Tibial nerve (tissue), 3 donors: ENCODE measurements around the gene NRDE2.

ENCODE experiments used
- CTCF ChIP-seq, 5 experiments: fragments of 200-600 bp in 3 of 5; fragments of 450-650 bp in 2 of 5; sonication (generic) in 3 of 5; IDR thresholded peaks; one replicate each; pipeline ENCODE4 v1.5.1; 2016 to 2019; ENCODE audit warnings: antibody characterized with exemption in 5 of 5, mild to moderate bottlenecking in 3 of 5, moderate library complexity in 2 of 5
- POLR2A ChIP-seq, 2 donors: fragments of 450-650 bp; IDR thresholded peaks; one replicate each; pipeline ENCODE4 v1.6.1; 2017; ENCODE audit warnings: antibody characterized with exemption in 2 of 2, mild to moderate bottlenecking in 2 of 2, moderate library complexity in 2 of 2

- no peak for TF ChIP-seq CTCF (IDR thresholded peaks at IDR 0.05)
- TF ChIP-seq POLR2A (IDR thresholded peaks at IDR 0.05), result peak in 1 of 2 donors; percentile 44
Measured at GRCh38 chr14:90381011-90381786, 49.5 kb upstream of the NRDE2 start.
